ELR (cell line): ENCODE data around the gene MAP1B.

ENCODE experiments used
- DNase-seq: peaks from one replicate; pipeline ENCODE4 v3.0.0-alpha.2; 2015; ENCODE audit warnings: low read depth

Gene MAP1B

GRCh38 chr5:72096602-72097188, 10.6 kb upstream of the MAP1B start:
- peak; percentile 61 for DNase-seq

GRCh38 chr5:72101828-72102227, 5.4 kb upstream of the MAP1B start:
- DNase-seq = peak; percentile 91

GRCh38 chr5:72106817-72107130, 501 bp upstream of the MAP1B start:
- DNase-seq = no peak

- DNase-seq = no peak
These were observed 576 bp downstream of the MAP1B start for GRCh38 chr5:72107901-72108201.

- peak; percentile 84 for DNase-seq
These were observed 1.2 kb downstream of the MAP1B start for GRCh38 chr5:72108202-72109061.

GRCh38 chr5:72109062-72109411, 1.8 kb downstream of the MAP1B start:
- no peak for DNase-seq

GRCh38 chr5:72109625-72110024, 2.4 kb downstream of the MAP1B start:
- no peak for DNase-seq

- DNase-seq = no peak
These were observed 3.2 kb downstream of the MAP1B start for GRCh38 chr5:72110394-72111013.

GRCh38 chr5:72112389-72112788, 5.1 kb downstream of the MAP1B start:
- DNase-seq = no peak

- no peak for DNase-seq
These were observed 7.4 kb downstream of the MAP1B start for GRCh38 chr5:72114629-72115028.

- DNase-seq = no peak
These were observed 8.0 kb downstream of the MAP1B start for GRCh38 chr5:72115296-72115695.

- no peak for DNase-seq
These were observed 10.0 kb downstream of the MAP1B start for GRCh38 chr5:72117307-72117706.

- no peak for DNase-seq
These were observed 13.9 kb downstream of the MAP1B start for GRCh38 chr5:72121052-72121779.

GRCh38 chr5:72121780-72122445, 14.6 kb downstream of the MAP1B start:
- no peak for DNase-seq

GRCh38 chr5:72122602-72123001, 15.3 kb downstream of the MAP1B start:
- DNase-seq = no peak

- no peak for DNase-seq
These were observed 16.6 kb downstream of the MAP1B start for GRCh38 chr5:72123764-72124376.

- no peak for DNase-seq
These were observed 18.1 kb downstream of the MAP1B start for GRCh38 chr5:72125271-72125940.

- peak; percentile 49 for DNase-seq
These were observed 18.8 kb downstream of the MAP1B start for GRCh38 chr5:72125941-72126620.

- DNase-seq = no peak
These were observed 19.5 kb downstream of the MAP1B start for GRCh38 chr5:72126796-72127195.

GRCh38 chr5:72129725-72130124, 22.4 kb downstream of the MAP1B start:
- no peak for DNase-seq

GRCh38 chr5:72130351-72130761, 23.1 kb downstream of the MAP1B start:
- no peak for DNase-seq
